NB4 (cell line): ENCODE results near the gene ARHGEF4.

Experiments
- CTCF ChIP-seq: IDR thresholded peaks from one replicate; pipeline ENCODE4 v1.5.1; 2012; ENCODE audit warnings: low read depth, low read length
- POLR2A ChIP-seq: IDR thresholded peaks from 2 replicates; pipeline ENCODE4 v1.6.1; 2011; ENCODE audit warnings: mild to moderate bottlenecking; ENCODE audit not compliant: insufficient read length; ENCODE audit errors: extremely low read depth

GRCh38 chr2:130795431-130795830 is 41.3 kb upstream of the ARHGEF4 start:
- TF ChIP-seq CTCF (no peak), POLR2A (no peak)
